ENCODE measurements around the gene CDK5RAP1. TPM values are rescaled to one million over a fixed set of nuclear protein-coding genes. Genes with fewer than 3 reads are reported as not detected.
A peak's percentile ranks its signal among the peaks of the same experiment; 100 is the strongest.

CDK5RAP1 gene
- total RNA-seq, 1 donor from 2014 or later = 27.4 TPM

- peaks cover 2% of the 10 kb centered on the region for H3K36me3 ChIP-seq (ENCODE audit: control insufficient read depth, insufficient read depth, low read length)
- TF ChIP-seq CTCF (IDR thresholded peaks at IDR 0.05; ENCODE audit: insufficient read depth, low read length, severe bottlenecking) = no peak
- H3K27me3 ChIP-seq (ENCODE audit: control insufficient read depth, insufficient read depth, low read length) = no peaks in the 10 kb centered on the region
- no peak overlapping the region for H3K4me3 ChIP-seq (ENCODE audit: low read depth, low read length)
- FAIRE-seq (no peak), DNase-seq (ENCODE audit: low read depth) (no peak)
Measured at GRCh38 chr20:33411711-33412483, 10.6 kb upstream of the CDK5RAP1 start.

GRCh38 chr20:33411242-33411641, 9.9 kb upstream of the CDK5RAP1 start:
- no peak for TF ChIP-seq CTCF (IDR thresholded peaks at IDR 0.05; ENCODE audit: insufficient read depth, low read length, severe bottlenecking)
- Histone ChIP-seq H3K4me3 (ENCODE audit: low read depth, low read length) (no peak overlapping the region), H3K36me3 (ENCODE audit: control insufficient read depth, insufficient read depth, low read length) (peaks cover 2% of the 10 kb centered on the region), H3K27me3 (ENCODE audit: control insufficient read depth, insufficient read depth, low read length) (no peaks in the 10 kb centered on the region)
- DNase-seq (ENCODE audit: low read depth) = no peak
- no peak for FAIRE-seq

GRCh38 chr20:33410081-33410742, 8.9 kb upstream of the CDK5RAP1 start:
- DNase-seq (ENCODE audit: low read depth) (no peak), FAIRE-seq (no peak)
- H3K27me3 ChIP-seq (ENCODE audit: control insufficient read depth, insufficient read depth, low read length) = no peaks in the 10 kb centered on the region
- TF ChIP-seq CTCF (IDR thresholded peaks at IDR 0.05; ENCODE audit: insufficient read depth, low read length, severe bottlenecking) = no peak
- peaks cover 2% of the 10 kb centered on the region for H3K36me3 ChIP-seq (ENCODE audit: control insufficient read depth, insufficient read depth, low read length)
- H3K4me3 ChIP-seq (ENCODE audit: low read depth, low read length) = no peak overlapping the region

GRCh38 chr20:33408716-33409654, 7.7 kb upstream of the CDK5RAP1 start:
- Histone ChIP-seq H3K27me3 (ENCODE audit: control insufficient read depth, insufficient read depth, low read length) (no peaks in the 10 kb centered on the region), H3K36me3 (ENCODE audit: control insufficient read depth, insufficient read depth, low read length) (peaks cover 2% of the 10 kb centered on the region), H3K4me3 (ENCODE audit: low read depth, low read length) (no peak overlapping the region)
- TF ChIP-seq CTCF (IDR thresholded peaks at IDR 0.05; ENCODE audit: insufficient read depth, low read length, severe bottlenecking) = no peak
- DNase-seq (ENCODE audit: low read depth) (no peak), FAIRE-seq (peak; percentile 60)

GRCh38 chr20:33408313-33408712, 7.0 kb upstream of the CDK5RAP1 start:
- no peaks in the 10 kb centered on the region for H3K27me3 ChIP-seq (ENCODE audit: control insufficient read depth, insufficient read depth, low read length)

More at GRCh38 chr20:33408313-33408712, 7.0 kb upstream of the CDK5RAP1 start:
- FAIRE-seq (no peak), DNase-seq (ENCODE audit: low read depth) (no peak)
- H3K4me3 ChIP-seq (ENCODE audit: low read depth, low read length) = no peak overlapping the region
- H3K36me3 ChIP-seq (ENCODE audit: control insufficient read depth, insufficient read depth, low read length) = peaks cover 2% of the 10 kb centered on the region
- TF ChIP-seq CTCF (IDR thresholded peaks at IDR 0.05; ENCODE audit: insufficient read depth, low read length, severe bottlenecking) = no peak
